Measurements from ENCODE around the gene SMCO2.
"Not testable (repeated sequence)": the region's sequence is repeated elsewhere in the genome, so short reads cannot be mapped to it uniquely, and the experiment has no call there.

Gene SMCO2

DNA sequence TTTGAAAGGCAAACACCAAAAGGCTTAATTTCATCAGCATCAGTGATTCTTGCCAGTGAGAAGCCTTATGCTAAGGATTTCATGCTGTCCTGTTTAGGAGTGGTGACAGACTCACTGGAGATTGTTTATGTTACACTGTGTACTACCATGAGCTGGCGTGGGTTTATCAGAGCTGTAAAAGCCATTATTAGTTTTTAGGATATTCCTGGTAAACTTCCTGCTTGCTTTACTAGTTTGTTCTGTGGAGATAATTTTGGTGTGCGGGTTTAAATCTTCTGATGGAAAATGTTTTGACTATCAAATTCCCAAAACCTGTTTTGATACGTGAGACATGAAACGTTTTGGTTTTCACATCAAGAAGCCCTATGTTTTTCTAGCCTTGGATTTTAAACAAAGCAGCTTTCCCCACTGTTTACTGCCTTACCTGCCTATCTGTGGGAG lies 92.7 kb downstream of the SMCO2 start:
- no peaks in the 10 kb centered on the region for H3K27me3 ChIP-seq (ENCODE audit: insufficient read depth, low read length)
- peaks cover 5% of the 10 kb centered on the region; the same call in 1 of the 2 replicates for H3K36me3 ChIP-seq (ENCODE audit: insufficient read depth, low read length)
- no peak overlapping the region for H3K4me3 ChIP-seq (ENCODE audit: low read depth, low read length)
- peaks cover 44% of the 10 kb centered on the region for H3K4me1 ChIP-seq (ENCODE audit: control insufficient read depth, insufficient read depth, low read length, unreplicated experiment)
- no peak overlapping the region for H2AFZ ChIP-seq (ENCODE audit: low read length, unreplicated experiment)
- peaks cover 99% of the 10 kb centered on the region for H3K79me2 ChIP-seq (ENCODE audit: control insufficient read depth, insufficient read depth, low read length, unreplicated experiment)
- H3K27ac ChIP-seq (ENCODE audit: low read depth, low read length), result peak overlapping the region; percentile 59

DNA sequence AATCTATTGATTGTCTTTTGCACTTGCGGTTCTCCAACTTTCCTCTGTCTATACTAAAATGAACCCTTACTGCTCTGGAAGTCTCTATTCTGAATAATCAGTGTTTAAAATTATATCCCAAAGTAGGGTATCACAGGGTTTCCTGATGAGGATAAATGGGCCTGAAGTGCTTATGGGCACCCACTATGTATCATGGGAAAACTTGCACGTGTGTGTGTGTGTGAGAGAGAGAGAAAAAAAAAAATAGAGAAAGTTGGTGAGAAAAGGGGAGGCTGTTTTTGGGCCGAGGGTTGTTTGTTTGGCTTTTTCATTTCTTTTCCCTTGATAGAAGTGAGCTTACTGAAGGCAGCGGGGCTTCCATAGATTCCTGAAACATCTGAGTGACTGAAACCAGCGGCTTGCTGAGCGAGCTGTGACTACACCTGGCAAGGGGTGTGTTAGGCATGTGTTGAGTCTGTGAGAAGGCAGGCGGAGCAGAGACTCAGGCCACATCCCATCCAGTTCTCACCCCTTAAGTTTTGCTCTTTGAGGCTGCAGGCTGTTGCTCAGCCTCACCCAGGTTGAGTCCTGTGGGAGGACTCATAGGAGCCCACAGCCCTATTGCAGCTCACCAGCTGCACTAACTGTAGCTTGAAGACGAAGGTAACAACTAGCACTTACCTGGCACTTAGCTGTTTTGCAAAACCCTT lies 94.6 kb downstream of the SMCO2 start:
- Histone ChIP-seq H3K27me3 (ENCODE audit: insufficient read depth, low read length) (no peaks in the 10 kb centered on the region), H3K36me3 (ENCODE audit: insufficient read depth, low read length) (no peaks in the 10 kb centered on the region), H2AFZ (ENCODE audit: low read length, unreplicated experiment) (no peak overlapping the region), H3K79me2 (ENCODE audit: control insufficient read depth, insufficient read depth, low read length, unreplicated experiment) (peaks cover 91% of the 10 kb centered on the region), H3K4me3 (ENCODE audit: low read depth, low read length) (no peak overlapping the region), H3K4me1 (ENCODE audit: control insufficient read depth, insufficient read depth, low read length, unreplicated experiment) (peaks cover 43% of the 10 kb centered on the region), H3K27ac (ENCODE audit: low read depth, low read length) (peak overlapping the region; percentile 93)

DNA sequence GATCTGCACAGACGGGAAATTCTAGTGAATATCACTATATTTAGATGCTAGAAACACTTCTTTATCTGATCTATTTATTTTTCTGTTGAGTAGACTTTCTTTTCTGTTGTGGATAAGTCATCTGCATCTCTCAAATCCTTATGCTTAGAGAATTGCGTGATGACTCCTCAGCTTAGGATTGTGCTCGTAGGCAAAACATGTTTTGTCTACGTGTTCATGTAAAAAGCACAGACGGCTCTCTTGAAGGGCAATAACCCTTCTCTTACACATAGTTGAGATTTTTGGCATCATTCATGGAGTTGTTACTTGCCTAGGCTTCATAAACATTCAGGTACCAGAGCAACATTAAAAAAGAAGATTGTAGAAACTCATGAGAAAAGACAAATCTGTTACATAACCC lies 96.1 kb downstream of the SMCO2 start:
- H3K79me2 ChIP-seq (ENCODE audit: control insufficient read depth, insufficient read depth, low read length, unreplicated experiment), result peaks cover 91% of the 10 kb centered on the region
- no peaks in the 10 kb centered on the region for H3K27me3 ChIP-seq (ENCODE audit: insufficient read depth, low read length)
- H2AFZ ChIP-seq (ENCODE audit: low read length, unreplicated experiment), result no peak overlapping the region
- peak overlapping the region; percentile 93 for H3K27ac ChIP-seq (ENCODE audit: low read depth, low read length)
- peaks cover 43% of the 10 kb centered on the region for H3K4me1 ChIP-seq (ENCODE audit: control insufficient read depth, insufficient read depth, low read length, unreplicated experiment)
- H3K36me3 ChIP-seq (ENCODE audit: insufficient read depth, low read length), result no peaks in the 10 kb centered on the region
- H3K4me3 ChIP-seq (ENCODE audit: low read depth, low read length), result peak overlapping the region; percentile 34; the same call in 1 of the 2 replicates

DNA sequence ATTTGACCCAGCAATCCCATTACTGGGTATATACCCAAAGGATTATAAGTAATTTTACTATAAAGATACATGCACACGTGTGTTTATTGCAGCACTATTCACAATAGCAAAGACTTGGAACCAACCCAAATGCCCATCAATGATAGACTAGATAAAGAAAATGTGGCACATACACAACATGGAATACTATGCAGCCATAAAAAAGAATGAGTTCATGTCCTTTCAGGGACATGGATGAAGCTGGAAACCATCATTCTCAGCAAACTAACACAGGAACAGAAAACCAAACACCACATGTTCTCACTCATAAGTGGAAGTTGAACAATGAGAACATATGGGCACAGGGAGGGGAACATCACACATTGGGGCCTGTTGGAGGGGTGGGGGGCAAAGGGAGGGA lies 98.3 kb downstream of the SMCO2 start:
- H3K4me1 ChIP-seq (ENCODE audit: control insufficient read depth, insufficient read depth, low read length, unreplicated experiment), result peaks cover 40% of the 10 kb centered on the region
- peaks cover 82% of the 10 kb centered on the region for H3K79me2 ChIP-seq (ENCODE audit: control insufficient read depth, insufficient read depth, low read length, unreplicated experiment)
- H2AFZ ChIP-seq (ENCODE audit: low read length, unreplicated experiment); H3K4me3 ChIP-seq (ENCODE audit: low read depth, low read length); H3K36me3 ChIP-seq (ENCODE audit: insufficient read depth, low read length); H3K27ac ChIP-seq (ENCODE audit: low read depth, low read length); H3K27me3 ChIP-seq (ENCODE audit: insufficient read depth, low read length): not testable (repeated sequence)

- Histone ChIP-seq H3K36me3 (ENCODE audit: insufficient read depth, low read length) (no peaks in the 10 kb centered on the region), H3K27me3 (ENCODE audit: insufficient read depth, low read length) (no peaks in the 10 kb centered on the region), H3K4me3 (ENCODE audit: low read depth, low read length) (no peak overlapping the region), H3K27ac (ENCODE audit: low read depth, low read length) (no peak overlapping the region), H3K79me2 (ENCODE audit: control insufficient read depth, insufficient read depth, low read length, unreplicated experiment) (peaks cover 81% of the 10 kb centered on the region), H3K4me1 (ENCODE audit: control insufficient read depth, insufficient read depth, low read length, unreplicated experiment) (peaks cover 48% of the 10 kb centered on the region), H2AFZ (ENCODE audit: low read length, unreplicated experiment) (no peak overlapping the region)
These were observed 99.1 kb downstream of the SMCO2 start for GRCh38 chr12:27545665-27546064.

DNA sequence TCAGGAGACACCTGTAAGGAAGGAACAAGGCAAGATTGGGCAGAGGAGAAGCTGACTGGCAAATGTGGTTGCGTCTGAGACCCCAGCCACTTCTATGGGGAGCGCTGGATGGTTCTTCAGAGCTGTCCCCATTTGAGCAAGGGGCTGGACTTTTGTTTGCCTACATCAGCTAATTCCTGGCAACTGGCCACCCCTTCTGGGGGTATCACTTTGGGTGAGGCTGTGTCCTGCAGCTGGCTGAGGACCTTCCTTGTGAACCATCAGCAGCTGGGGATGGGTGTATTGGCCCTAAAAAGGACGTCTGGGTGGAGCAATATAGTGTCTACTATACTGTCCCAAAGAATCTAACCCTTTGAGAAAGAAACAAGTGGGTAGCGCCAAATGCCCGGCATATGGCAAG lies 101.1 kb downstream of the SMCO2 start:
- no peak overlapping the region for H2AFZ ChIP-seq (ENCODE audit: low read length, unreplicated experiment)
- H3K4me1 ChIP-seq (ENCODE audit: control insufficient read depth, insufficient read depth, low read length, unreplicated experiment), result peaks cover 53% of the 10 kb centered on the region
- H3K36me3 ChIP-seq (ENCODE audit: insufficient read depth, low read length), result no peaks in the 10 kb centered on the region
- no peaks in the 10 kb centered on the region for H3K27me3 ChIP-seq (ENCODE audit: insufficient read depth, low read length)
- no peak overlapping the region for H3K4me3 ChIP-seq (ENCODE audit: low read depth, low read length)
- peak overlapping the region; percentile 98 for H3K27ac ChIP-seq (ENCODE audit: low read depth, low read length)
- H3K79me2 ChIP-seq (ENCODE audit: control insufficient read depth, insufficient read depth, low read length, unreplicated experiment), result peaks cover 80% of the 10 kb centered on the region

DNA sequence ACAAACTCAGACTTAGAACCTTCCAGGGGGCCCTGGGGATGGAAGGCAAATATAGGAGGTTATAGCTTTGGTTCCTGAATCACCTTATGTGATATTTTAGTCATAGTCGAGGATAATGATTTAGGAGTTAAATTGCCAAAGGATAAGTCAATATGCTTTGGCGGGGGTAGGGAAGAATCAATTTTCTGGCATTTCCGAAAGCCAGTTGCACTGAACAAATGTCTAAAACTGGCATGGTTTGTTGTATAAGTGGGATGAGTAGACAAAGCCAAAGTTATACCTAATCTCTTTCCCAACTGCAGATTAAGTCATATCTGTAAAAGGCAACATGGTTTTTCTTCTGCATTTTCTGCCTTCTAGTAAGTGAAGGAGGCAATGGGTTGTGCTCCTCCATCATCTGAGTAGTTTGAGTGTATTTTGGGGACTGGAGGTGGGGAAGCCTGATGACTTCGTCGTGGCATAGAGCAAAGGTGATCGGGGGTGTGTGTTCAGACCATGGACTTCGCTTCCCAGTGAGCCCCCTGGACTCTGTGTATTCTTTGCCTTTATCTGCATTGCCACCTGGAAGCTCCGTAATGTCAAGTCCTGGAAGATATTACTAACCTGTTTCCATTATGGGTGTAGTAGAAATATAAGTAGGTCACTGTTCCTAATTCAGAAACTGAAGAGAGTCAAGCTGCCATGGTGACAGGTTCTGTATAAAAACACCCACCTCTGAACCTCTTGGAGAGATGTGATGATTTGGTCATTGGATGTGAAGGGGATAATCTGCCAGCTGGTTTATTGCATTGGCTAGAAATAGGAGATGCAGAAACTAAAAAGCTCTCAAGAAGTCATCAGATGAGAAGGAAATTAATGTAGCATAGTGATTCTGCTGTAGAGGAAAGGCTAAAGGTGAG lies 102.0 kb downstream of the SMCO2 start:
- H3K27ac ChIP-seq (ENCODE audit: low read depth, low read length), result peak overlapping the region; percentile 98
- no peaks in the 10 kb centered on the region for H3K36me3 ChIP-seq (ENCODE audit: insufficient read depth, low read length)
- H3K27me3 ChIP-seq (ENCODE audit: insufficient read depth, low read length), result no peaks in the 10 kb centered on the region
- peaks cover 55% of the 10 kb centered on the region for H3K4me1 ChIP-seq (ENCODE audit: control insufficient read depth, insufficient read depth, low read length, unreplicated experiment)
- no peak overlapping the region for H2AFZ ChIP-seq (ENCODE audit: low read length, unreplicated experiment)
- H3K79me2 ChIP-seq (ENCODE audit: control insufficient read depth, insufficient read depth, low read length, unreplicated experiment), result peaks cover 80% of the 10 kb centered on the region
- peak overlapping the region; percentile 69 for H3K4me3 ChIP-seq (ENCODE audit: low read depth, low read length)

GRCh38 chr12:27549236-27549800 lies 102.8 kb downstream of the SMCO2 start:
- Histone ChIP-seq H3K36me3 (ENCODE audit: insufficient read depth, low read length) (no peaks in the 10 kb centered on the region), H3K4me3 (ENCODE audit: low read depth, low read length) (peak overlapping the region; percentile 69), H3K79me2 (ENCODE audit: control insufficient read depth, insufficient read depth, low read length, unreplicated experiment) (peaks cover 81% of the 10 kb centered on the region), H2AFZ (ENCODE audit: low read length, unreplicated experiment) (no peak overlapping the region), H3K27ac (ENCODE audit: low read depth, low read length) (peak overlapping the region; percentile 98), H3K27me3 (ENCODE audit: insufficient read depth, low read length) (no peaks in the 10 kb centered on the region), H3K4me1 (ENCODE audit: control insufficient read depth, insufficient read depth, low read length, unreplicated experiment) (peaks cover 63% of the 10 kb centered on the region)

DNA sequence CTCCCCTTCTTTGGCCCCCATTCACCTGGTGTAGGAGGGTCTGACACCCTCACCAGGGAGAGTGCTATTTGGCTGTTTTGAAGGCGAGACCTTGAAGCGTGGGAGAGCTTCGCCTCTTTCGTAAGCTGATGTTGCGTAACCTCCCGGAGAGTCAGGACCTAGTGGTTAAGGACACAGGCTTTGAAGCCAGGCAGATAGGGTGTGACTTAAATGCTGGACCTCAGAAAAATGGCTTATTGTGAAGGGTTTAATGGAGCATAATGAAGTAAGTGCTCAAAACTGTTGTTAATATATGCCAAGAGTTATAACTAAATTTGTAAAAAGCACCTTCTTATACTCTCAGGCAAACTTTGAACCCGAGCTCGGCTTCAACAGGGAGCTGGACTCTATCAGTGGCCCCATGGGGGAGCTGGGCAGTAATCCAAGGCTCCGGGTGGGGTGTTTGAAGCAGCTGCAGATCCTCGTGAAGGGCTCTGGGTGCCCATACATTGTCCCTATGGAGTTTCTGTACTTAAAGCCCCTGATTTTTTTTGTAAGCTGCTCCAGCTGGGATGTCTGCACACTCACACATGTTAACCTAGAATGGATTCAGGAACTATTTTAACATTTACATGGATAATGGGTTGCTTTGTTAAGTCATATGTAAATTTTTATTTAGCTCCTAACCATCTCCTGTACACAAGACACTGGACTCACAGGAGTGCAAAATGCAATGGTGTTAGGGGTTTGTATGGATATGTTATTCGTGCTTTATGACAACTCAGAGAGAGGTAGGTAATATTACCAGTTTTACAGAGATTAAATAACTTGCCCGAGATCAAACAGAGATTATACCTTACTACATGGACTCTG lies 103.5 kb downstream of the SMCO2 start:
- peaks cover 68% of the 10 kb centered on the region for H3K4me1 ChIP-seq (ENCODE audit: control insufficient read depth, insufficient read depth, low read length, unreplicated experiment)
- H3K27me3 ChIP-seq (ENCODE audit: insufficient read depth, low read length), result no peaks in the 10 kb centered on the region
- H3K79me2 ChIP-seq (ENCODE audit: control insufficient read depth, insufficient read depth, low read length, unreplicated experiment), result peaks cover 87% of the 10 kb centered on the region
- no peaks in the 10 kb centered on the region for H3K36me3 ChIP-seq (ENCODE audit: insufficient read depth, low read length)
- no peak overlapping the region for H2AFZ ChIP-seq (ENCODE audit: low read length, unreplicated experiment)
- peak overlapping the region; percentile 69 for H3K4me3 ChIP-seq (ENCODE audit: low read depth, low read length)
- H3K27ac ChIP-seq (ENCODE audit: low read depth, low read length), result peak overlapping the region; percentile 98

- Histone ChIP-seq H3K4me1 (ENCODE audit: control insufficient read depth, insufficient read depth, low read length, unreplicated experiment) (peaks cover 74% of the 10 kb centered on the region), H3K36me3 (ENCODE audit: insufficient read depth, low read length) (no peaks in the 10 kb centered on the region), H3K27ac (ENCODE audit: low read depth, low read length) (peak overlapping the region; percentile 98), H2AFZ (ENCODE audit: low read length, unreplicated experiment) (no peak overlapping the region), H3K79me2 (ENCODE audit: control insufficient read depth, insufficient read depth, low read length, unreplicated experiment) (peaks cover 88% of the 10 kb centered on the region), H3K27me3 (ENCODE audit: insufficient read depth, low read length) (no peaks in the 10 kb centered on the region), H3K4me3 (ENCODE audit: low read depth, low read length) (peak overlapping the region; percentile 69)
These were observed 104.1 kb downstream of the SMCO2 start for GRCh38 chr12:27550653-27550975.

Data from ACC112 (cell line).